GM13976 (cell line): ENCODE measurements around the gene NDUFA13.

Experiments used
- DNase-seq: peaks from one replicate; pipeline ENCODE4 v3.0.0; 2012; ENCODE audit warnings: low spot score
- in situ Hi-C: fragments of 300-500 bp; cut with MboI; formaldehyde crosslinking; loops from one replicate; pipeline ENCODE4 v1.12.0; 2022; ENCODE audit warnings: low sequenced_read_pairs, mixed read lengths, inconsistent platforms; ENCODE audit not compliant: unreplicated experiment
- TF ChIP-seq, protein P1 (sequence below): IDR thresholded peaks from 2 replicates; pipeline ENCODE4 v1.5.1; 2012; ENCODE audit warnings: borderline replicate concordance, mild to moderate bottlenecking; ENCODE audit not compliant: insufficient read depth; ENCODE audit errors: extremely low read depth, missing control alignments, control extremely low read depth

The NDUFA13 gene

DNA sequence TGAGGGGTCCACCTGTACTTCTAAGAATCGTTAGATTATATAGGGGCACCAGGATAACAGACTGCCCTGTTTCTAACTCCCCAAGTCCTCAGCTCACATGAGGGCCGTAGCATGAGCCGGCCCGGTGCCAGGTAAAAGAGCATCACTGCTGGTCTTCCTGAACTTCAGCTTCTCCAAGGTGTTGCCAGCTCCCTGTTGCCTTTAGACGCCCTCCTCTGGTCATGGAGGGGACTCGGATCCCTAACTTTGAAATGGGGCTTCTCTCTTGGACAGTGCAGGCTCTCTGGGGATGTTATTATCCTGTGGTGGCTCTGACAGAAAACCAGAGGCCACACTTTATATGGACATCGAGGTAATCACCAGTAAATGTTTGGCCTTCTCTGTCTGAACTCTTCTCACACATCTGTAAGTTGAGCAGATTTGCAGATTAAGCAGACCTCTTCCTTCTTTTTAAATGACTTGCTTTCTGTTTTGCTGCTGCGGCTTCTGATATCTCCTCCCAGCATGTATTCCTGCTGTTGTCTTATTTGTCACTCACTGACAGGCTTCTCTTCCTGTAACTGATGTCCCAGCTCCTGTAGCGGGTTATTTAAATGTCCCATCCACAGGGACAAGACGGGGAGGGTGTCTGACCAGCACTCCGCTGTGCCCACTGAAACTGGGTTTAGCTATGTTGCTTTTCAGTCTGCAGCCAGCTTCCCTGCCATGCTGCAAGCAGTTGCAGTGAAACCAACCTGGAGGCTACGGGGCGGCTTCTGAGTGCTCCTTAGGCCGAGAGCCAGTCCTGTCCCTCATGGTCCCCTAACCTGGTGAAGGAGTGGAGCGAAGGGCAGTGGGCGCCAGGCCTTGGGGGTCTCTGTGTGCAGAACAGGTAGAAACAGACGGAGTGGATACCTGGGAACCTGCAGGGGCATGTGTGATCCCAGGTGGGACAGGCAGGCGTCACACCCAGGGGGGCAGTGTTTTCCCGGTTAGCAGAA is 39.9 kb upstream of the NDUFA13 start:
- in situ Hi-C loops = loop anchor here (25.0 kb wide), 1 partner anchor 289 kb away; the partner anchor contains the start of genes BORCS8 and RFXANK
- TF ChIP-seq, protein P1, sequence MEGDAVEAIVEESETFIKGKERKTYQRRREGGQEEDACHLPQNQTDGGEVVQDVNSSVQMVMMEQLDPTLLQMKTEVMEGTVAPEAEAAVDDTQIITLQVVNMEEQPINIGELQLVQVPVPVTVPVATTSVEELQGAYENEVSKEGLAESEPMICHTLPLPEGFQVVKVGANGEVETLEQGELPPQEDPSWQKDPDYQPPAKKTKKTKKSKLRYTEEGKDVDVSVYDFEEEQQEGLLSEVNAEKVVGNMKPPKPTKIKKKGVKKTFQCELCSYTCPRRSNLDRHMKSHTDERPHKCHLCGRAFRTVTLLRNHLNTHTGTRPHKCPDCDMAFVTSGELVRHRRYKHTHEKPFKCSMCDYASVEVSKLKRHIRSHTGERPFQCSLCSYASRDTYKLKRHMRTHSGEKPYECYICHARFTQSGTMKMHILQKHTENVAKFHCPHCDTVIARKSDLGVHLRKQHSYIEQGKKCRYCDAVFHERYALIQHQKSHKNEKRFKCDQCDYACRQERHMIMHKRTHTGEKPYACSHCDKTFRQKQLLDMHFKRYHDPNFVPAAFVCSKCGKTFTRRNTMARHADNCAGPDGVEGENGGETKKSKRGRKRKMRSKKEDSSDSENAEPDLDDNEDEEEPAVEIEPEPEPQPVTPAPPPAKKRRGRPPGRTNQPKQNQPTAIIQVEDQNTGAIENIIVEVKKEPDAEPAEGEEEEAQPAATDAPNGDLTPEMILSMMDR = peak; percentile 43
- DNase-seq = no peak

DNA sequence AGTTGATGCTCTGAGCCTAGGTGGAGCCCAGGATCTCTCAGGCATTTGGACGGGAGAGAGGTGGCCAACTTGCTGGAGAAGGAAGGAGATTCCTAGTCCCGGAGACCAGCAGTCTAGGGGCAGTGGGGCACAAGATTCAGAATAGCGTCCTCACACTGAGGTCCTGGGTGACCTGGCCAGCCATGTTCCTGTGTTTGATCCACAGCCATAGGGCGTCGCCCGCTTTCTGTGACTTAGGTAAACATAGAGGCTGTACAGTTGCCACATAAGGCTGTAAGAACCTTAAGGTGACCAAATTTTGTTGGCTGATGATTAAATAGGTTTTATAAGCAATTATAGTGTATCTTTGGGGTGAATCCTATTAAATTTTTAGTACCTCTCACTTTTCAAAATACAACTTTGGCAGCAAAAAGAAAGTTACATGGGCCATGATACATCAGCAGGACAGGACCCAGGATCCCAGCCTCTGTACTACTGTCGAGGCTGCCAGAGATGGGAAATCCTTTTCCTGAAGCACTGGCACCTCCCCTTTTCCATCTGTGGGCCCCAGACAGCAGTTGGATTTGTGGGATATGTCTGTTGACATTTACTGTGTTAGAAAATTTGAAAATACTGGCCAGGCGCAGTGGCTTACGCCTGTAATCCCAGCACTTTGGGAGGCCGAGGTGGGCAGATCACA is 38.2 kb upstream of the NDUFA13 start:
- TF ChIP-seq, protein P1 = no peak
- in situ Hi-C loops = loop anchor here (25.0 kb wide), 1 partner anchor 291 kb away; the partner anchor contains the start of genes BORCS8 and RFXANK
- DNase-seq = no peak

DNA sequence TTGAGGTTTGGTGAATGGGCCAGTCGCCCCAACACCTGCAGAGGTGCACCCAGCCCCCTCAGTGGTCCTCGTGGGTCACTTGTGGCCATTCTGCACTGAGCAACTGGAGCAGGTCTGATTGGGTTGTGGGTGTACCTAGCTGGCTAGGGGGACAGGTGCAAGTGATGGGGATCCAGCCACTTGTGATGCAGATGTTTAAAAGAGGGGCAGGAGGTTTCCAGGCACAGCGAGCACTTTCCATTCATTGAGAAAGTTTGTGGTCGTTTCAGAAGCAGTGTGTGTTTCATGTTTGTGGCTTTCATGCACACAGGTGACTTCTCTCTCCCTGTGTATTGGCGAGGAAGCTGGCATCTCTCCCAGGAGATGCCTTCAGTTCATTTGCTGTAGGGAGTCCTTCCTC is 35.3 kb upstream of the NDUFA13 start:
- DNase-seq = no peak
- in situ Hi-C loops = loop anchor here (10.0 to 25.0 kb wide), 2 partner anchors 86 to 293 kb away; partner anchors contain the start of genes BORCS8 and RFXANK
- TF ChIP-seq, protein P1 = no peak

DNA sequence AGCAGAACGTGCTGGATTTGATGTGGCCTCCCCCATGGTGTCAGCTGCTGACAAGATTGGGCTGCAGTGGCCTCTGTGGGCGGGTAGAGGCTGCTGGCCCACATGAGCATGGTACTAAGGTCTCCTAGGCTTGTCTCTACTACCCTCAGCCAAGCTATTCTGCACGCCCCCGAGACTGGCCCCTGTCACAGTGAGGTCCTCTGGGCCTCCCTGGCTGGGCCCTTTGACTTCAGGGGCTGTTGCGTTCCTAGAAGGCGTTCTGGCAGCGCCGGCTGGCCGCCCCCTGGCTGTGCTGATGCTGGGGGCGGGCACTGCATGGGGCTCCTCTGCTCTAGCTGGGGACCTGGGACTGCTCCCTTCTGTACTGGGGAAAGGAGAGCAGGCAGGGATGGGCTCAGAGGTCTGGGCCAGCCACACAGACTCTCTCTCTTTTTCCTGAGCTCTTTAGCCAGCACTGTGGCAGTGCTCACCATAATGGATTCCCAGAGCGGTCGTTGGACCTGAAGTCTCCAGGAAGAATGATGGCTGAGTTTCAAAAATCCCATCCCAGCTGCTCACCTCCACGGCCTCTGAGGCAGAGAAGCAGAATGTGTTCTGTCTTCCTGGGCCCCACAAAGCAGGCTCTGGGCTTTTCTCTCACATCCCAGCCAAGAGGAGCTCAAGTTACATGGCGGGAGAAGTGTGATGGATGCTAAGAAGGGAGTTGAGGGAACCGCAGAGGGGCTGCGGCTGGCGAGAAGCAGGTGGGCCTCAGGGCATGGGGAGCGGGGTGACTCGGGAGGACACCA is 33.0 kb upstream of the NDUFA13 start:
- in situ Hi-C loops = loop anchor here (10.0 to 25.0 kb wide), 2 partner anchors 88 to 296 kb away; partner anchors contain the start of genes BORCS8 and RFXANK
- no peak for DNase-seq
- TF ChIP-seq, protein P1 = no peak

DNA sequence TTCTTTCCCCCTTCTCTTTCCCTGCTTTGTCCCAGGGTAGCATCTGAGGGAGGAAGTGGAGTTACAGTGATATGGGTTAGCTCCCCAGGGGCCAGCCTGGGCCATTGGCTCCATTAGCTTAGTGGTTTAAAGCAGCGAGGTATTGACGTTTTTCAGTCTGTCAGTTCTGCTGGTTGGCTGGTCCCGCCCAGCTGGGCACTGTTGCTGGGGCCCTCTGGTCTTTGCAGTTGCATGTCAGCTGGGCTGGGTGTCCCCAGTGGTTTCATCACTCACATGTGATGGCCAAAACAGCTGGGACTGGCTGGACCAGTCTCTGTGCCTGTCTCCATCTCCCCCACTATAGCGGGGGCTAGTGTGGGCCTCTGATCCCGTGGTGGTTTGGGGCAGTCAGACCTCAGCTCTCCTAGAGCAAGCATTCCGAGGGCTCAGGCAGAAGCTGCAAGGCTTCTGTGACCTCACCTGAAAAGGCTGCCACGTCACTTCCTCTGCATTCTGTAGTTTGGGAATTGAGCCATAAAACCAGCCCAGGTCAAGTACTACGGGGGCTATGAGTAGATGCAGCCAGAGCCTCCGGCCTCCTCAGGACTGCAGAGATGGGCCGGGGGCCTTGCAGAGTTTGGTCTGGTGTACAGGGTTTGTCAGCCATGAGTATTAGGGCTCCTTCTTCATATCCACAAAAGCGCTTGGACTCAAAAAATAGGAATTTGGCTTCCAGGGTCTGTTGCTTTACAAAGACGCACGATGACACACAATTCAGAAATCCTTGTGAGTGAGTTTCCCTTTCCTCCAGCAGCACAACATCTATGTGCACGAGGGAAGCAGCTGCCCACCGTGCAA is 30.6 kb upstream of the NDUFA13 start:
- in situ Hi-C loops = loop anchor here (10.0 to 25.0 kb wide), 2 partner anchors 91 to 298 kb away; partner anchors contain the start of genes BORCS8 and RFXANK
- TF ChIP-seq, protein P1 = no peak
- no peak for DNase-seq
